LNCaP clone FGC (cell line): ENCODE results near the gene CDC45.

Source experiments
- DNase-seq: peaks from one replicate; pipeline ENCODE4 v3.0.0-alpha.2; 2011; ENCODE audit warnings: low read depth
- H3K4me3 ChIP-seq: 2 replicates; pipeline ENCODE4 v1.5.1; 2011; ENCODE audit warnings: mild to moderate bottlenecking, low read depth, low read length, control low read depth
- CTCF ChIP-seq: IDR thresholded peaks from 2 replicates; pipeline ENCODE4 v1.5.1; 2012; ENCODE audit warnings: mild to moderate bottlenecking; ENCODE audit not compliant: control insufficient read depth, insufficient read depth; ENCODE audit errors: extremely low read depth

The CDC45 gene

DNA sequence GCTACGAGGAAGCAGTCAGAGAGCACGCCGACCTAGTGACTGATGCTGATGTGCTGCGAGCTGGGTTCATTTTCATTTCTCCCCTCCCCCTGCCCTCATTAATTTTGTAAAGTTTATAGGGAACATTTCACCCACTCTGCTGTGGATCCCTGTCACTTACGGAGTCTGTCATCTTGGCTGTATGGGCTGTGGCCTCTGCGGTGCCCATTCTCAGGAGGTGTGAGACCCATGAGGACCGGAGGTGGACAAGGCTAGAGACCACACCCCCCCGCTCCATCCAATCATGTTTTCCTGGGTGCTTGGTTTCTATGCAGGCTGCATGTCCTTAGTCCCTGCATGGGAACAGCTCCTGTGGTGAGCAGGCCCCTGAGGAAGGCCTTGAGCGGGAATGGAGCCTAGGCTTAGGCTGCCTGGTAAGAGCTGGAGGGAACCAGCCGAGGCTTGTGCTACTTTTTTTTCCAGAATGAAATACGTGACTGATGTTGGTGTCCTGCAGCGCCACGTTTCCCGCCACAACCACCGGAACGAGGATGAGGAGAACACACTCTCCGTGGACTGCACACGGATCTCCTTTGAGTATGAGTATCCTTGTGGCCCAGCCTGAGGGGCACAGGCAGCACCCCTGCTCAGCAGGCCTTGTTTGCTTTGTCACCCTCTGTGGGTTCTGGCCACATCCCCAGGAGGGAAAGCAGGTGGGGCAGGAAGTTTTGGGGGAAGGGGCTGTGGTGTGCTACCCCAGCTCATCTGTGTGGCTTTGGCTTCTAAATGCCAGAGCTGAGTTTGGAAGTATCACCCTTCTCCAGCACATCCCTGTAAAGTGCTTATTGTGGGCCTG is 25.4 kb downstream of the CDC45 start:
- TF ChIP-seq CTCF = no peak
- no peak for DNase-seq
- no peak overlapping the region for H3K4me3 ChIP-seq

GRCh38 chr22:19505735-19506126 is 26.0 kb downstream of the CDC45 start:
- H3K4me3 ChIP-seq = no peak overlapping the region
- no peak for DNase-seq
- TF ChIP-seq CTCF = no peak

DNA sequence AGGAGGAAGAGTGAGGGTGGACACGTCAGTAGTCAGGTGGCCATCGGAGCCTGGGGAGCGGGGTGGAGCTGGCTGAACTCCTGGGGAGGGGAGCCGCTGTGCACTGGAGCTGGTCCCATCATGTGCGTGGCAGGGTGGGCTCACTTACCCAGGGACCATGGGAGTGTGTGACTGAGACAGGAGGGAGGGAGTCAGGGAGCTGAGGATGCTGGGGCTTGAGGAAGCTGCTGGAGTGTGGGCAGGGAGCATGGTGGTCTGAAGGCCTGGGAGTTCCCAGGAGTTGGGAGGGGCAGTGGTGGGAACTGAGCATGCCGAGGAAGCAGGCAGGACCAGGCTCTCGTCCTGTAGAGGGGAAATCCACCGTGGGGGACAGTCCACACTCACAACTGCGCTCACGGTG is 26.5 kb downstream of the CDC45 start:
- no peak for TF ChIP-seq CTCF
- no peak overlapping the region for H3K4me3 ChIP-seq
- DNase-seq = no peak

DNA sequence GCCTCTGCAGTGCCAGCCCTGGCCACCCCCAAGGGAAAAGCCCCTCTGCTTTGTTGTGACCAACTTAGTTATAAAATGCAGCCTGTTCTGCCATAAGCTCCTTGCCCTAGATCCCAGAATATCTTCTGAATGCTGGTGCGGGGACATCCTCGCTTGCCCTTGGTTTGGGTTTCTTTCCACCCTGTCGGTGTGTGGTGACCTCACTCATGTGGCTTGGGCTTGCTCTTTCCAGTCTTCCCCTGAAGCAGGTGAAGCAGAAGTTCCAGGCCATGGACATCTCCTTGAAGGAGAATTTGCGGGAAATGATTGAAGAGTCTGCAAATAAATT is 27.8 kb downstream of the CDC45 start:
- H3K4me3 ChIP-seq = no peak overlapping the region
- no peak for DNase-seq
- no peak for TF ChIP-seq CTCF

GRCh38 chr22:19508024-19508776 is 28.5 kb downstream of the CDC45 start:
- no peak for TF ChIP-seq CTCF
- no peak overlapping the region for H3K4me3 ChIP-seq
- no peak for DNase-seq

DNA sequence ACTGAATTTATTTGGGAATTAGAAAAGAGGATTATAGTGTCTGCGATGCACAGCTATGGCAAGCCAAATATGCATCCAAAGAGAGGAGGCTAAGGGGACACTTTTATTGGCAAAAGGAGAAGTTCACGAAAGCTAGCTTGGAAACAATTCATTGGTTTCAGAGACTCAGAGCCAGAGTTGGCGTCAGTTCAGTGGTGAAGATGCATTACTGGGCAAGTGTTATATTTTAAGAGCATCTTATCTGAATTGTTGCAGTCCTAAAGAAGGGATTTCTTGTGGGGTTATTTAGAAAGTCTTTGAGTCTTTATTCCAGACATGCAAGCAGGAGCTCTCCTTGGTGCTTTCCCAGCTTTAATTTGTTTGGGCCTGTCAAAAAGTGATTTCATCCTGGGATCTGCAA is 29.5 kb downstream of the CDC45 start:
- no peak for DNase-seq
- no peak for TF ChIP-seq CTCF
- H3K4me3 ChIP-seq = no peak overlapping the region
